ENCODE data around the gene ATP2B1.

The ATP2B1 gene

GRCh38 chr12:89645434-89645833, 63.2 kb downstream of the ATP2B1 start:
- TF ChIP-seq CTCF (conservative IDR thresholded peaks at IDR 0.05) (no peak), ZFX (IDR thresholded peaks at IDR 0.05) (no peak)
- no peak overlapping the region for H3K27ac ChIP-seq

- TF ChIP-seq CTCF (conservative IDR thresholded peaks at IDR 0.05) (no peak), ZFX (IDR thresholded peaks at IDR 0.05) (no peak)
- H3K27ac ChIP-seq, result no peak overlapping the region
Measured at GRCh38 chr12:89642959-89643358, 65.7 kb downstream of the ATP2B1 start.

- TF ChIP-seq ZFX (IDR thresholded peaks at IDR 0.05) (no peak), CTCF (conservative IDR thresholded peaks at IDR 0.05) (no peak)
- no peak overlapping the region for H3K27ac ChIP-seq
Measured at GRCh38 chr12:89636776-89637160, 71.9 kb downstream of the ATP2B1 start.

- H3K27ac ChIP-seq, result no peak overlapping the region
- TF ChIP-seq ZFX (IDR thresholded peaks at IDR 0.05) (no peak), CTCF (conservative IDR thresholded peaks at IDR 0.05) (no peak)
Measured at GRCh38 chr12:89636052-89636775, 72.4 kb downstream of the ATP2B1 start.

GRCh38 chr12:89634508-89634907, 74.1 kb downstream of the ATP2B1 start:
- TF ChIP-seq CTCF (conservative IDR thresholded peaks at IDR 0.05) (no peak), ZFX (IDR thresholded peaks at IDR 0.05) (no peak)
- no peak overlapping the region for H3K27ac ChIP-seq

- TF ChIP-seq CTCF (conservative IDR thresholded peaks at IDR 0.05) (no peak), ZFX (IDR thresholded peaks at IDR 0.05) (no peak)
- no peak overlapping the region for H3K27ac ChIP-seq
Measured at GRCh38 chr12:89632778-89633177, 75.9 kb downstream of the ATP2B1 start.

GRCh38 chr12:89622115-89622514, 86.5 kb downstream of the ATP2B1 start:
- TF ChIP-seq ZFX (IDR thresholded peaks at IDR 0.05) (no peak), CTCF (conservative IDR thresholded peaks at IDR 0.05) (no peak)
- H3K27ac ChIP-seq, result no peak overlapping the region
